GM19043 (cell line): ENCODE data around the gene FBXO17.
A peak's percentile ranks its signal among the peaks of the same experiment; 100 is the strongest.

Source experiments
- ATAC-seq: cut with Tn5 transposase; IDR thresholded peaks from one replicate; pipeline ENCODE4 v1.9.1; 2021; ENCODE audit warnings: low read depth; ENCODE audit not compliant: unreplicated experiment

FBXO17 gene

DNA sequence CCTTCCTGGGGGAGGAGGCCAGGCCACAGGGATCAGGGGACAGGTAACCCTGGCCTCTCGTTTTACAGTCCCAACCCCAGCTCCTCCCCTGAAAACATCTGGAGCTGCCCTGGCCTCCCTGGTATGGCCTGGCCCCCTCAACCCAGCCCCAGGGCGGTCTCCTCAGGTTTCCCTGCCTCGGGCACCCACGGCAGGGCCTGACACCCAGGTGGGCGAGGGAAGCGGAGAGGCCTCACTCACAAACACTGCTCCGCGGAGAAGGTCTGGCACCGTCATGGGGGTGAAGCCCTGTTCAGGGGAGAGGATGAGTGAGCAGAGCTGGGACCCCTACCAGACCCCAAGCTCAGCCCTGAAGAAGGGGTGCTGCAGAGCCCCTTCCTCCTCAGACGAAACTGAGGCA, 57.0 kb downstream of the FBXO17 start:
- no peak for ATAC-seq

DNA sequence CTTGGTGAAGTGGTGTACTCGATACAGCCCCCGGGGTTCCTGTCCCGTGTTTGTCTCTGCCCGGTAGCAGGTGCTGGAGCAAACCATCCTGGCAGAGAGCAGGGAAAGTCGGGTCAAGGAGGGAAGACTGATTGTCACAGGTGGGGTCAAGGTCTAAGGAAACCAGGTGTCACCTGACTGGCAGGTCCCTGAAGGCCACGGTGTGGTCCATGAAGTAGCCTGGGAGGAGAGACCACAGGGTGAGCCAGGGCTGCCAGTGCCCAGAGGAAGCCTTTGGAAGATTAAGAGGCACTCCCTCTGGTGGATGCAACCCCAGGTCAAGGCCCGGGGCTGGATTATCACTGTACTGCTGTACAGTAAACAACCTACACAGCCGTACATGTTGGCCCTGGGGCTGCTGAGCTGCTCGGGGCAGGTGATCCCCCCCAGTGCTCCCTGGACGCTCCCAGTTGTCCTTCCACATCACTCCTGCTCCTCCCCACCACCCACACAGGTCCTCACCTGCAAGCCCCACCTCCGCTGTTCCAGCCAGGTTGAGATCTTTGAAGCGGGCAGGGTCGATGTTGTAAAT, 57.5 kb downstream of the FBXO17 start:
- no peak for ATAC-seq

DNA sequence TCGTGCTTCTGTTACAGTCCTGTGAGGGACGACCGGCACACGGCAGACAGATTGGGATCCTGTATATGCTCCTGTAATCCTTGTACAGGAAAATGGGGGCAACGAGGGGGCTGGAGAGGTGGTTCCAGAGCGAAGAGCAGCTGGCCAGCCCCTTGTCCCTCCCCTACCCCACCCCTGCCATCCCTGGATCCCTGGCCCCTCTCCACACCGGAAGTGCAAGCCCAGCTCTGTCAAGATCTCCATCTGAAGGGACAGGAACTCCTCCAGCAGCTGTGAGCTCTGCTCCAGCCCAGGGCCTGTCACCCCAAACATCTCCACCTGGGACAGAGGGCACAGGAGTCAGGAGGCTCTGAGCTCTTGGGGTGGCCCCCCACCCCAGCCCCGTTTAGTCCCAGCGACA, 58.0 kb downstream of the FBXO17 start:
- ATAC-seq, result no peak

DNA sequence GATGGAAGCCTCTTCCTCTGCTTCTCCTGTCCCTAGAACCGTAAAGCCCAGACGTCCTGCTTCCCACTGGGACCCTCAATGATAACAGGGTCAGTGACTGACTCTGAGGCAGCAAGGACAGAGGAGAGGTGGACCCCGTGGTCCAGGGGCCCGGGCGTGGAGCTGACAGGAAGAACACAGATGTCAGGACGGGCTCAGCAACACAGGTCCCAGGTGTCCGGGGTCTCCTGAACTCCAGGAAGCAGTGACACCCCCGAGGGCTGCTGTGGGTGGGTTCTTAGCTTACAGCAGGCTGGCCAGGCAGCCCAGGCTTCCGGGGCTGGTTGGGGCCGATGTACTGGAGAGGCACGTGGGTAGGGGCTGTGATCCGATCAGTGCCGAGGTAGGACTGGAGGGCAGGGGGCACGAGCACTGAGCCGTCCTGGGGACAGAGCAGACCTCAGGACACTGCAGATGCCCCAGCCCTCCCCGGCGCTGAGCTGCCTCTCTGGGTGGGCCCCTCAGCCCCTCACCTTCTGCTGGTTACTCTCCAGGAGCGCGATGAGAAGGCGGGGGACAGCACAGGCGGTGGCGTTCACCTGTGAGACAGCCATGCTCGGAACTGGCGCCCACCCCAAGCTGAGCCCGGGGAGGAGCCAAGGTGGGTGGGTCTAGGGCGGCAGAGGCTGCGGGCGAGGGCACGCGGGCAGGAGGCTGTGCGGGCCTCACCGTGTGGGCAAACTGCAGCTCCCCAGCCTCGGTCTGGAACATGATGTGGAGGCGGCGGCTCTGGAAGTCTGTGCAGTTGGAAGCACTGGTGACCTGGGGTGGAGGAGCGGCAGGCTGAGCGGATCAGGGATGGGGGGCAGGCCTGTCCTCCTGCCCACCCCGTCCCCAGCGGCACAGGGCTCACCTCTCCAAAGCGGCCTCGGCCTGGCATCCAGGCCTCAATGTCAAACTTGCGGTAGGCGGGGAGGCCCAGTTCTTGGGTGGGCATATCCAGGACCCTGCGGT, 59.9 kb downstream of the FBXO17 start:
- no peak for ATAC-seq

DNA sequence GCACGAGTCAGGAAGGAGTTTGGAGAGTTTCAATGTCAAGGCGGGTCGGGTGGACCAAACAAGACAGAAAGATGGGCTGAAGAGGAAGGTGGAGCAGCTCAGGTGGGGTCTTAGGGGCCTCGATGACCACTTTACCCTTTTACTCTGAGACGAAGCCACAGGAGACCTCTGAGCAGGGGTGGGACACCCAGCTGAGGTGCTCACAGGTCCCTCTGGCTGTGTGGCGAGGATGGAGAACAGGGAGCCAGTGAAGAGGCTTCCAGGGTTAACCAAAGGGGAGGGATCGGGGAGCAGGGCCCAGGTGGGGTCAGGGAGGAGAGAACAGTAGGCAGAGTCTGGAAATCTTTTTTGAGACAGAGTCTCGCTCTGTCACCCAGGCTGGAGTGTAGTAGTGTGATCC, 61.6 kb downstream of the FBXO17 start:
- no peak for ATAC-seq

DNA sequence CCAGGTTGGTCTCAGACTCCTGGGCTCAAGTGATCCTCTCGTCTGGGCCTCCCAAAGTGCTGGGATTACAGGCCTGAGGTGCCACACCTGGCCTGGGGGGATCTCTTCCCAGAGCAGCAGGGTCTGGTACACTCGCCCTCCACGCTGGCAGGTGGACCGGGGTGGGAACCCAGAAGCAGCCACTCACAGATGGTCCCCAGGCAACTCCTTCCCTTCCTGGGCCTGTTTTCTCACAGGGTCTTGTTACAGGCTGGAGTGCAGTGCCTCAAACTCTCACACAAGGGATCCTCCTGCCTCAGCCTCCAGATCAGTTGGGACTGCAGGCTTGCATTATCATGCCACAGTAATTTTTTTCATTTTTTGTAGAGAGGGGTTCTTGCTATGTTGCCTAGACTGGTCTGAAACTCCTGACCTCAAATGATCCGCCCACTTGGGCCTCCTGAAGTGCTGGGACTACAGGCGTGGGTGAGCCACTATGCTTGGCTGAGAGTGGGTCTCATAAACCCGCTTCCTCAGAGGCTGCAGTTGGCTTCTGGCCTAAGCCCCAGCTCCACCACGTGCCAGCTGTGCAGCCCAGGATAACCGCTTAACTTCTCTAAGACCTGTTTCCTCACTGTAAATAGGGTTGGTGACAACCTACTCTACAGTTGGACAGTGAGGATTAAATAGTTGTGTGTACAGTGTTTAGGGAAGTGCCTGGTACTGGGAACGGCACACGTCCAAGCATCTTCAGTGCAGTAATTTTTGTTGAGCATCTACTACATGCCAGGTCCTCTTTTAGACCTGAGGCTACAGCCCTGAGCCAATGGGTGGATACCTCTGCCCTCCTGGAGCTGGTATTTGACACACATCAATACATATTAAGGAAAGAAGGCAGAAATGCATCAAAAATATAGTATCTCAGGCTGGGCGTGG, 62.7 kb downstream of the FBXO17 start:
- ATAC-seq, result no peak

DNA sequence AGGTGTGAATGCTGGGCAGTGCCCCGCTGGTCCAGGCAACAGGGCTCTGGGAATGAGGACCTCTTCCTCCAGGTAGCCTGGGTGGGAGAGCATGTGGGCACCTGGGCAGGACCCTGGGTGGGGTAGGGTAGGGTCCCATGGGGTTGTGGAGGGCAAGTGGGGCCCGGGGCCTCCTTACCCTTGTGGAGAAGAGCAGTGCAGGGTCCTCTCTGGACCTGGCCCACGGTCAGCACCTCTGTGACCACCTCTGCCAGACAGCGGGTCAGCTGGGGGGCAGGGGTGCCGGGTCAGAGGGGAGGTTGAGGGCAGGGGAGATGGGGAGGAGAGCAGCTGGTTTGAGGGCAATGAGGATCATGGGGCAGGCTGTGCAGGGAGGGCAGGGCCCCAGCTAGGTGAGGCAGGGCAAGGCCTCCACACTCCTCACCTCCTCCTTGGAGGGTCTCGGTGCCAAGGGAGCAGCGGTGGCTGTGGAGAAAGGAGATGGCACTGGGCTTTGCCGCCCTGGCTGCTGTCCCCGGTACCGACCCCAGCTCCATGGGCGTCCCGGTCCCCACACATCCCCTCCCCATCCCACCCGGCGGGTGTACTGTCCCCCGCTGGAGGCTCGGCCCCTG, 64.0 kb downstream of the FBXO17 start:
- no peak for ATAC-seq

DNA sequence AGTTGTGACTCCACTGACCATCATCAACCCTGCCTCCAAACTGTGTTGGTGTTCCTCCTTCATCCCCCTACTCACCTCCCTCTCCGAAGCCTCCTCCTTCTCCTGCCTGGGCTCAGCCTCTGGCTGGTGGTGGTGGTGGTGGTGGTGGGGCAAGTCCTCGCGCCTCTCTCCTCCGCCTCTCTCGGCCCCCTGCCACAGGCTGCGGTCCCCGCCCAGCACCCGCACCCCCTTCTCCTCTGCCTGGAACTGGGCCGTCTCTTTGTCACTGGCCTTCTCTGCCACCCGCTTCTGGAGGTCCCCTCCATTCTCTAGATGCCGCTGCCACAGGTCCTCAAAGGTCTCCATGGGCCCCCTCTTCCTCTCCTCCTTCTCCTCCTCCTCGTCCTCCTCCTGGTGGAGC, 65.1 kb downstream of the FBXO17 start:
- ATAC-seq, result no peak

DNA sequence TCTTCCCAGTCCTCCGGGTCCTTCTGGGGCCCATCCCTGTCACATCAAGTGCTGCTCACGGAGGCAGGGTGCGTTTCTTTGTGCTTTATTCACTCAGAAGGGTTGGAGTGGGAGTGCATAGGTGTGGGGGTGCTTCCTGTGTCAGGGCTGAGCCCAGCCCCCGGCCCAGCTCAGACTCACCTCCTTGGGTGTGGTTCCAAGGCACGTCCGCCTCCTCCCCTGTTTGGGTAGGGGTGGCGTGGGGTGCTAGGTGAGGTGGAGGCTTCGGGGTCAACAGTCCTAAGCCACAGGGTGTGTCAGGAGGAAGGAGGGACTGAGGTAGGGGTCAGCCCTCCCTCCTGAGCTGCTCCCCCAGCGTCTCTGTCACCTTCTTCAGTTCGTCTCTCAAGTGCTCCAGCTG, 66.6 kb downstream of the FBXO17 start:
- ATAC-seq, result no peak

DNA sequence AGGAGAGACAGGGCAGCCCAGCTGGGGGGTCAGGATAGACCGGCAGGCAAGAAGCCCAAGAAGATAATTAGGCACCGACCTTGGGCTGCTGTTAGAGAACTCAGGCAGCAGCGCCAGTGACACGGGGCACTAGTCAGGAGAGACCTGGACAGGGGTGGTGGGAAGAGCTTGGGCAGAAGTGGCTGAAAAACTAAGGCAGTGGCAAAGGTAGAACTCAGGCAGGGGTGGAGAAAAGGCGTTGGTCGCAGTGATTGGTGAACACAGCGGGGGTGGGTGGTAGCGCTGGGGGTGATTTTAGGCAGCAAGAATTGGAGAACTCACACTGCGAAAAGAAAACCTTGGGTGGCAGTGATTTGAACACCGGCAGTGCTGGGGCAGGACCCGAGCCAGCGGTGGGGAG, 67.9 kb downstream of the FBXO17 start:
- ATAC-seq, result no peak

DNA sequence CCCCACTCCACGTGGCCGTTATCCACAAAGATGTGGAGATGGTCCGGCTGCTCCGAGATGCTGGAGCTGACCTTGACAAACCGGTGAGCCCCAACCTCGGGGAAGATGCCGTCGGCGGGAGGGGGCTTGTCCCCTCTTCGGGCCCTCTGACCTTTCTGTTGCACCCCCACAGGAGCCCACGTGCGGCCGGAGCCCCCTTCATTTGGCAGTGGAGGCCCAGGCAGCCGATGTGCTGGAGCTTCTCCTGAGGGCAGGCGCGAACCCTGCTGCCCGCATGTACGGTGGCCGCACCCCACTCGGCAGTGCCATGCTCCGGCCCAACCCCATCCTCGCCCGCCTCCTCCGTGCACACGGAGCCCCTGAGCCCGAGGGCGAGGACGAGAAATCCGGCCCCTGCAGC, 68.3 kb downstream of the FBXO17 start:
- no peak for ATAC-seq

DNA sequence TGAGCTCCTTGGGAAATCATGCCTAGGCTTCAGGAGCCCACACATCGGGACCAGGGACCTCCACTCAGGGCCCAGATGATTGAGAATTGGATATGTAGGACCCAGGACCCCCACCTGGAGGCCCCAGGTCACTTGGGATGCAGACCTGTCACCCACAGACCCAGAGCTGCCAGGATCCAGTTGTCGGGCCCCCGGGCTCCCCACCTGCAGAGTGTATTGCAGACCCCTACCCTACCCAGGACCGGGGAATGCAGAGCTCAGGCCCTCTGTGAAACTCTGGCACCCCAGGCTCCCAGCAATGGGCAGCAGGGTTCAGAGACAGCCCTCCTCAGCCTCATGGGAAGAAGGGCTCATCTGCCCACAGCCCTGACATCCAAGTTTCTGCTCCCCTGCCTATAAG, 69.9 kb downstream of the FBXO17 start:
- ATAC-seq, result no peak

DNA sequence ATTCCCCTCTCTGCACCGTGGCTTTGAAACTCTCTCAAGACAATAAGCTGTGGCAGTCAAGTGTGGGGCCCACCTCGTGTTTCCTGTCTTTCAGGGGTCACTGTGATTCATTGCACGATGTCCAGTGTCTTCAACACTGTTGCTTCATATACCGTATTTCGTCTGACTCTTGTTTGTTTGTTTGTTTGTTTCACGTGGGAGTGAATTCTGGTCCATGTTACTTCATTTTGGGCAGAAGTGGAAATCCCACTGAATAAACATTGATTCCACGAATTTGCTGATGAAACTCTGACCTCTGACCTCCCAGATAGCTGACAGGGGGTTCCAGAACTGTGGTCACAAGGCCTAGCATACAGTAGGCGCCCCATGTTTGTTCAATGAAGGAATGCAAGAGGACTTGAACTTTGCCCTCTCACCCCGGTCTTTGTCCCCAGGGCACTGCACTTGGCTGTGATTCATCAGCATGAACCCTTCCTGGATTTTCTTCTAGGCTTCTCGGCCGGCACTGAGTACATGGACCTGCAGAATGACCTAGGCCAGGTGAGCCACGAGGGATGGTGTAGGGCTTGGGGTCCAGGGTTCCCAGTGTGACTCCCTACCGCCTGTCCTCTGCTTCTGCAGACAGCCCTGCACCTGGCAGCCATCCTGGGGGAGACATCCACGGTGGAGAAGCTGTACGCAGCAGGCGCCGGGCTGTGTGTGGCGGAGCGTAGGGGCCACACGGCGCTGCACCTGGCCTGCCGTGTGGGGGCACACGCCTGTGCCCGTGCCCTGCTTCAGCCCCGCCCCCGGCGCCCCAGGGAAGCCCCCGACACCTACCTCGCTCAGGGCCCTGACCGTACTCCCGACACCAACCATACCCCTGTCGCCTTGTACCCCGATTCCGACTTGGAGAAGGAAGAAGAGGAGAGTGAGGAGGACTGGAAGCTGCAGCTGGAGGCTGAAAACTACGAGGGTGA, 70.7 kb downstream of the FBXO17 start:
- ATAC-seq, result no peak

DNA sequence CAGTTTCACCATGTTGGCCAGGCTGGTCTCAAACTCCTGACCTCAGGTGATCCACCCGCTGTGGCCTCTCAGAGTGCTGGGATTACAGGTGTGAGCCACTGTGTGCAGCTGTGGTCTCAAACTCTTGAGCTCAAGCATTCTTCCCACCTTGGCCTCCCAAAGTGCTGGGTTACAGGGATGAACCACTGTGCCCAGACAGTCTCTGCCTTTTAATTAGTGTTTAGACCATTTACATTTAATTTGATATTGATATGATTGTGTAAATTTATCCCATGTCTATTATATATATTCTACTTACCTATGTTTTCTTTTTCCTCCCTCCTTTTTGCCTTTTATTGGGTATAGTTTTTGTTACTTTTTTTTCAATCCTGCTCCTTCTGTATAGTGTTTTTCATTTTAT, 73.9 kb downstream of the FBXO17 start:
- ATAC-seq, result no peak

DNA sequence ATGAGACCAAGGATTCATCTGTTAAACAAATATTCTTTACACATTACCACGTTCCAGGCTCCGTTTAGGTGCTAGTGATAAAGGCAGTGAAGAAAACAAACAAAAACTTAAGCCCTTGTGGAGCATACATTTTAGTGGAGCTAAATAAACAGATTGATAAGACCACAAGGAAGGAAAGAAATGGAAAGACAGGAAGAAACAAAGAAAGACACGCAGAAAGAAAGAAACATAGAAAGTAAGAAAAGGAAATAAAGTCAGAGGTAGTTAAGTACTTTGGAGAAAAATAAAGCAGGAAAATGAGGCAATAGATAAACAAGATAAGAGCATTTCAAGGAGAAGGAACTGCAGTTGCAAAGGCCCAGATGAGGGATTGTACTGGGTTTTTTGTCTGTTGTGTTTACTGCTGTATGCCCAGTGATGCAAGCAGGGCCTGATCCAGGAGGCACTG, 74.8 kb downstream of the FBXO17 start:
- no peak for ATAC-seq

DNA sequence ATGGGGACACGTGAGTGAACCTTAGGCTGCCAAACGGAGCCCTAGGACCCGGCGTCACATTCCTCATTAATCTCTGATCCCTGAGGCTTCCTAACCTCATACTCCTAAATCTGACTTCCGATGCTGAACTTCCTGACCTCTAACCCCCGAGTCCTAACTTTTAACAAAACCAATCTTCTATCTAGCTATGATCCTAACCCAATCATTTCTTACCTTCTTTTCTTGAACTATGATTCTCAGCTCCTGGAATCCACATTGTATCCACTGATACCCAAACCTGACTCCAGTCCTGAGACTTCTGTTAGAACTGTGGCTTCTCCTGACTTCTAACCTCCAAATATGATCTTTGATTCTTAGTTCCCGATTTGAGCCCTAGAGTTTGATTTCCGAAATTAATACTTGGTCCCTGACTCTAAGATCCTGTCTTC, 75.3 kb downstream of the FBXO17 start:
- ATAC-seq, result no peak

DNA sequence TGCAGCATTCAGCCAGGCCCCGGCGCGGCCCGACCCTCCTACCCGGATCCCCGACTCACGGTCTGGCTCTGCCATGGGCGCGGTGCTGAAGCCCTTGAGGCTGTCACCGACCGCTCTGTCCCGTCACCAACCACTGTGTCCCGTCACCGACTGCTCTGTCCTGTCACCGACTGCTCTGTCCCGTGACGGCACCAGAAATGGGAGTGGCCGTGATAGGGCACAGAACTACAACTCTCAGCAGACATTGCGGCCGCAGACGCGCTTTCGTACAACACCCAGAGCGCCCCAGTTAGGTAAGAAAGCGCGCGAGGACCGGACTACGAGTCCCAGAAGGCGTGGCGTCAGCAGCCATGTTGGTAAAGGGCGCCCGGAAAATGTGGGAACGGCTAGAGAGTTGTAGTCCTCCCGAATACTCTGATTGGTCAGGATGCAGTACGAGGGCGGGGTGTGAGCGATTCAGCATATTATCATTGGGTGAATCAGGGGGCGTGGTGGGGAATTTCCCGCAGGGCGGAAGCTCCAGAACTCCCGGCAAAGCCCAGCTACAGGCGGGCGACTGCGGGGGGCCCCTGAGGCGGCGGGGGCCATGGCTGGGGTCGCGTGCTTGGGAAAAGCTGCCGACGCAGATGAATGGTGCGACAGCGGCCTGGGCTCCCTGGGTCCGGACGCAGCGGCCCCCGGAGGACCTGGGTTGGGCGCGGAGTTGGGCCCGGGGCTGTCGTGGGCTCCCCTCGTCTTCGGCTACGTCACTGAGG, 75.9 kb downstream of the FBXO17 start, which contains the start of the genes NFKBIB and SIRT2:
NFKBIB (plus strand) TSS at position 523 of the 755 bp plus-strand sequence; CDS start at position 587, 64 bp downstream.
SIRT2 (minus strand) TSS at position 172 of the 755 bp plus-strand sequence; CDS start at position 75, 97 bp downstream.
- peak; percentile 90 for ATAC-seq

DNA sequence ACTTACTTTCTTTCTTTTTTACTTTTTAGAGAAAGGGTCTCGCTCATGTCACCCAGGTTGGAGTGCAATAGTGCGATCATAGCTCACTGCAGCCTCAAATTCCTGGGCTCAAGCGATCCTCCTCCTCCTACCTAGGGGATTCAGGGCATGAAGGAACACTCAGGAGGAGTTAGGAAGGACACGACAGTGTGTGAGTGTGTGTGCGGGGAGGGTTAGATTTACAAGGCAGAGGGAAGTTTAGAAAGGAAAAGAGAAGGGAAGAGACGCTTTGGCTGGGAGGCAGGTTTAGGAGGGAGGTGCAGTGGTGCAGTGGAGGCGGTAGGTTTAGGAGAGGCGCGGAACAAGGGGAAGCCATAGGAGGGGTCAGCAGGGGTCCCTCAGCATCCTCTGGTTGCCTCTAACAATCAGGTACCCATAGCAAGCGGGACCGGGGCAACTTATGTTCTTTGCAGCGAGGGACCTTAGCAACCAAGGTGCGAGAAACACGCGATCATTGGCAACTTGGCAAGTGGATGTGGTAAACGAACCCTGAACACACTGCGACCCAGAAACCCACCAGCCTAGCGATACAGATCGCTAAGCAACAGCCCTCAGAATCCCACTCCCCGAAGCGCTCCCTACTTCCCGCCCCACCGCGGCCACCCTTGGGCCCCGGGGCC, 76.6 kb downstream of the FBXO17 start:
- no peak for ATAC-seq
